ENCODE results near the gene RRP8. TPM values are rescaled to one million over a fixed set of nuclear protein-coding genes. Genes with fewer than 3 reads are reported as not detected.

Gene RRP8
- total RNA-seq, 1 donor from 2014 or later: 21.7 TPM

DNA sequence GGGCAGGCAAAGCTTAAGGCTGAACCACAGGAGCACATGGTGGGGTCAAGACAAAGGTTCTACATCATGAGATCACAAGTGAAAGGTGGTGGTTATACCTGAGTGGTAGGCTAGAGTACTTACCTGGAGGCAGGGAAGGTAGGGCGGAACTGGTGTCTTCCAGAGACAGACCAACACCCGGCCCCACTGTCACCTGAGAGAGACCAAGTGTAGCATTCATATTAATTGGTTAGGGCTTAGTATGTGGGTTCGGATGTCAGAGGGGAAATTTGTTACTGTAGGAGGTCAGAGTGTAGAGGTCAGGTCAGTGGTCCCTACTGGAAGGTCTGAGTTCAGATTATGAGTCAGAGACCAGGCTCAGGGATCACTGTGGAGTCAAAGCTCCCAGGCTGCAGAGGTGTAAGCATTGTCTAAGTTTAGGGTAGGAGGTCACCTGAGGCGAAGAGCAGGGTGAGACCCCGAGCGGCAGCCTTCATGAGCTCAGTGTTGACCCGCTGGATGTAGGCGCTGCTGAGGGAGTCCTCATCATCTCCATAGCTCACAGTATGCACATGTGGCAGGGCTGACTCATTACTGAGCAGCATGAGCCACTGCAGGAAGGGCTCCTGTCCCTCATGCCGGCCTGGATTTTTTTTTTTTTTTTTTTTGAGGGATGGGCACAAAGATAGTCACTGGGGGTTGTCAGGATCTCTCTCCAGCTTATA is 12.6 kb upstream of the RRP8 start:
- H3K9me3 Mint-ChIP-seq (ENCODE audit: low read depth): no peaks in the 10 kb centered on the region
- H3K4me3 Mint-ChIP-seq (ENCODE audit: low read depth): no peak overlapping the region
- H3K27me3 Mint-ChIP-seq: no peaks in the 10 kb centered on the region
- H3K4me1 Mint-ChIP-seq (ENCODE audit: low read depth): peaks cover 6% of the 10 kb centered on the region
- peaks cover 2% of the 10 kb centered on the region for H3K36me3 Mint-ChIP-seq (ENCODE audit: insufficient read depth)
- TF ChIP-seq, protein P1, sequence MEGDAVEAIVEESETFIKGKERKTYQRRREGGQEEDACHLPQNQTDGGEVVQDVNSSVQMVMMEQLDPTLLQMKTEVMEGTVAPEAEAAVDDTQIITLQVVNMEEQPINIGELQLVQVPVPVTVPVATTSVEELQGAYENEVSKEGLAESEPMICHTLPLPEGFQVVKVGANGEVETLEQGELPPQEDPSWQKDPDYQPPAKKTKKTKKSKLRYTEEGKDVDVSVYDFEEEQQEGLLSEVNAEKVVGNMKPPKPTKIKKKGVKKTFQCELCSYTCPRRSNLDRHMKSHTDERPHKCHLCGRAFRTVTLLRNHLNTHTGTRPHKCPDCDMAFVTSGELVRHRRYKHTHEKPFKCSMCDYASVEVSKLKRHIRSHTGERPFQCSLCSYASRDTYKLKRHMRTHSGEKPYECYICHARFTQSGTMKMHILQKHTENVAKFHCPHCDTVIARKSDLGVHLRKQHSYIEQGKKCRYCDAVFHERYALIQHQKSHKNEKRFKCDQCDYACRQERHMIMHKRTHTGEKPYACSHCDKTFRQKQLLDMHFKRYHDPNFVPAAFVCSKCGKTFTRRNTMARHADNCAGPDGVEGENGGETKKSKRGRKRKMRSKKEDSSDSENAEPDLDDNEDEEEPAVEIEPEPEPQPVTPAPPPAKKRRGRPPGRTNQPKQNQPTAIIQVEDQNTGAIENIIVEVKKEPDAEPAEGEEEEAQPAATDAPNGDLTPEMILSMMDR (IDR thresholded peaks at IDR 0.05; ENCODE audit: unreplicated experiment): no peak
- no peak overlapping the region for H3K27ac Mint-ChIP-seq
- DNase-seq (ENCODE audit: low spot score, unreplicated experiment): no peak

DNA sequence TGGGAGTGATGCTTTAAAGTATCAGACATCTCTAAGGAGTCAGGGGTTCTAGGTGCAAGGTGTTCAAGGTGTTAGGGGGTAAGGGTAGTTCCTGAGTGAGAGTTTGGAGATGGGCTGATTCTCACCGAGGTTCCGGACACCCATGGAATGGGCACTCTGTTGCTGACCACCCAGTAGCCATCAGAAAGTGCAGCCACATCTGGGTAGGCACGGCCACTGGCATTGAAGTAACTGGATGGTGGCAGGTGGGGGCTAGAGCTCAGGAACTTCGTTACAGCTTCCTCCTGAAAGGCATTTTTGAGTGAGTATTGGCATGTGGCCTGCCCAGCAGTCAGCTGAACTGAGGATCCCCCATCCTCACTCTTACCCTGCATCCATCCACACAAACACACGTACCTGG is 11.6 kb upstream of the RRP8 start:
- Mint-ChIP-seq H3K9me3 (ENCODE audit: low read depth) (no peaks in the 10 kb centered on the region), H3K4me1 (ENCODE audit: low read depth) (peaks cover 9% of the 10 kb centered on the region), H3K27me3 (no peaks in the 10 kb centered on the region), H3K36me3 (ENCODE audit: insufficient read depth) (peaks cover 6% of the 10 kb centered on the region), H3K4me3 (ENCODE audit: low read depth) (no peak overlapping the region), H3K27ac (no peak overlapping the region)
- TF ChIP-seq, protein P1 (IDR thresholded peaks at IDR 0.05; ENCODE audit: unreplicated experiment): no peak
- no peak for DNase-seq (ENCODE audit: low spot score, unreplicated experiment)

DNA sequence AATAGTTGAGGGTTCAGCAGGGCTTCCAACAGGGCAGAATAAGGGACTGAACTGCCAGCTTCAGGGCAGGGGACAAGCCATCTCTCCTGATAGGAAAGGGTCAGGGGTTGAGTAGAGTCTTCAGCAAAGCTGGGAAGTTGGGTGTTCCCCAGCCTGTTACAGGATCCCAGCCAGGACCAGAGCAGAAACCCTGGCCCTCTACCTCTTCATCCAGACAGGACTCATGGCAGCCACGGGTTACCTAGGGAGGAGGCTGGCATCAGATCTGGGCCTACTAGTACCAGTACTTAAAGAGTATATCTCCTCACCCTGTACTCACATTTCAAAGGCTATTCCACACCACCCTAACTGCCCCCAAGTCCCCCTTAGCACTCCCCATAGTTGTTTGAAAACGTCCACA is 11.0 kb upstream of the RRP8 start:
- no peak overlapping the region for H3K4me3 Mint-ChIP-seq (ENCODE audit: low read depth)

DNA sequence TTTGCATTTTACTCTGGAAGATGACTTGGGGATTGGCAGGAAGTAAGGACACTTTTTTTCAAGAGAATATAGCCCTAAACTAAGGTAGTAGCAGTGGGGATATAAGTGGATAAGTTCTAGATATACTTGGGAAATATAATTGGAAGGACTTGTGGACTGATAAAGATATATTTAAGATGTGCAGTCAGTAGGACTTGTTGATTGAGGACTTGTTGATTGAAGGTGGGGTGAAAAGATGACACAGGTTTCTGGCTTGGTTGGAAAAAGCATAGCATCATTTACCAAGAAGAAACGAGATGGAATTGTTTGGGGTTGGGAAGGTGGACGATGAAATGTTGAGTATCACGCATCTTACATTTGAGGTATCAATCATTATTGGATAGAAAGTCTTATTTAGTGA is 10.1 kb upstream of the RRP8 start:
- Mint-ChIP-seq H3K4me1 (ENCODE audit: low read depth) (peaks cover 9% of the 10 kb centered on the region), H3K27me3 (no peaks in the 10 kb centered on the region), H3K27ac (no peak overlapping the region), H3K36me3 (ENCODE audit: insufficient read depth) (peaks cover 17% of the 10 kb centered on the region), H3K9me3 (ENCODE audit: low read depth) (no peaks in the 10 kb centered on the region), H3K4me3 (ENCODE audit: low read depth) (no peak overlapping the region)
- DNase-seq (ENCODE audit: low spot score, unreplicated experiment): no peak
- TF ChIP-seq, protein P1 (IDR thresholded peaks at IDR 0.05; ENCODE audit: unreplicated experiment): no peak

More for the DNA sequence above, 11.0 kb upstream of the RRP8 start:
- peaks cover 12% of the 10 kb centered on the region for H3K36me3 Mint-ChIP-seq (ENCODE audit: insufficient read depth)
- H3K9me3 Mint-ChIP-seq (ENCODE audit: low read depth): no peaks in the 10 kb centered on the region
- no peak for DNase-seq (ENCODE audit: low spot score, unreplicated experiment)
- H3K27ac Mint-ChIP-seq: no peak overlapping the region
- no peaks in the 10 kb centered on the region for H3K27me3 Mint-ChIP-seq
- TF ChIP-seq, protein P1 (IDR thresholded peaks at IDR 0.05; ENCODE audit: unreplicated experiment): no peak
- peaks cover 9% of the 10 kb centered on the region for H3K4me1 Mint-ChIP-seq (ENCODE audit: low read depth)

DNA sequence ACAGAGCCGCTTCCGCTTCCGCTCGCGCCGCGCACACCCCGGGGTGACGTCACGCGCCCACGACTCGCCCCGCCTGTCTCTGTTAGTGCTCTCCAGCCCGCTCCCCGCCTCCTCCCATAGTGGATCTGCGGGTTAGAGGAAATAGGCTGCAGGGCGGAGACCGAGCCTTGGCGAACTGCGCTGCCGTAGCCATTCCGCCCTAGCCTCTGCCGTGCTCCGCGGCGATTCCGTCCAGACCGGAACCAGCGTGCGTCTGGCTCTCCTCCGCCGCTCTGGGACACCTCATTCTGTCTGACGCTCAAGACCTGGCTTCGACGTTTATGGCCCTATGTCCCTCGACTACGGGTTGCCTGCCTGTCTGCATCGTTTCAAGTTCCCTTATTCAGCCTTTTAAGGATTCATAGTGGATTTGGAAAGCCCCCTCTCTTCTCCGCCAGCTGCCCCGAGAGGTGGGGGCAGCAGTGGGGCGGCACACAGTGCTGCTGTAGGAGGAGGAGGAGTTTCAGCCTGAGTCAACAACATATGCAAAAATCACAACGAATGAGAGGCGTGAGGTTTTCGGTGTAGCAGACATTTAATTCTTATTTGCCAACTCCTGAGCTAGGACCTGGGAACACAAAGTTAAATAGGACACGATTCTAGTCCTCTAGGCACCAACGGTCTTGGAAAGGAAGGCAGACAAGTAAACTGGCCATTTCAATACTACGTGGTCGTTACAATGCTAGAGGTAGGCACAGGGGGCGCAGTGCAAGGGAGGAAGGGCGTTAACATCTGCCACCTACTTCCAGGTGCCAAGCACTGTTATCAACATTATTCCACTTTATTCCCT is 9.0 kb upstream of the RRP8 start, which contains the start of gene TAF10:
Gene TAF10 (minus strand): TSS at position 4 of the 829 bp plus-strand sequence. CDS start 27 bp downstream, outside the sequence.
- TF ChIP-seq, protein P1 (IDR thresholded peaks at IDR 0.05; ENCODE audit: unreplicated experiment): peak; percentile 68
- peaks cover 10% of the 10 kb centered on the region for H3K4me1 Mint-ChIP-seq (ENCODE audit: low read depth)
- H3K27ac Mint-ChIP-seq: peak within 1 kb of the TSS; percentile 93
- peak; percentile 87 for DNase-seq (ENCODE audit: low spot score, unreplicated experiment)
- H3K36me3 Mint-ChIP-seq (ENCODE audit: insufficient read depth): peaks cover 21% of the 10 kb centered on the region
- H3K27me3 Mint-ChIP-seq: no peaks in the 10 kb centered on the region
- H3K4me3 Mint-ChIP-seq (ENCODE audit: low read depth): peak within 1 kb of the TSS; percentile 82
- H3K9me3 Mint-ChIP-seq (ENCODE audit: low read depth): no peaks in the 10 kb centered on the region
